ENCODE results near the gene CARMIL1. TPM values are rescaled to one million over a fixed set of nuclear protein-coding genes. Genes with fewer than 3 reads are reported as not detected.

CARMIL1 gene
- total RNA-seq, 1 donor from 2014 or later = 30.4 TPM

- no peaks in the 10 kb centered on the region for H3K27me3 ChIP-seq (ENCODE audit: low read depth)
- ATAC-seq (no peak), DNase-seq (no peak)
- H3K9me3 ChIP-seq = no peaks in the 10 kb centered on the region
- H3K36me3 ChIP-seq = no peaks in the 10 kb centered on the region
- H3K4me3 ChIP-seq = no peak overlapping the region
- TF ChIP-seq, protein P1, sequence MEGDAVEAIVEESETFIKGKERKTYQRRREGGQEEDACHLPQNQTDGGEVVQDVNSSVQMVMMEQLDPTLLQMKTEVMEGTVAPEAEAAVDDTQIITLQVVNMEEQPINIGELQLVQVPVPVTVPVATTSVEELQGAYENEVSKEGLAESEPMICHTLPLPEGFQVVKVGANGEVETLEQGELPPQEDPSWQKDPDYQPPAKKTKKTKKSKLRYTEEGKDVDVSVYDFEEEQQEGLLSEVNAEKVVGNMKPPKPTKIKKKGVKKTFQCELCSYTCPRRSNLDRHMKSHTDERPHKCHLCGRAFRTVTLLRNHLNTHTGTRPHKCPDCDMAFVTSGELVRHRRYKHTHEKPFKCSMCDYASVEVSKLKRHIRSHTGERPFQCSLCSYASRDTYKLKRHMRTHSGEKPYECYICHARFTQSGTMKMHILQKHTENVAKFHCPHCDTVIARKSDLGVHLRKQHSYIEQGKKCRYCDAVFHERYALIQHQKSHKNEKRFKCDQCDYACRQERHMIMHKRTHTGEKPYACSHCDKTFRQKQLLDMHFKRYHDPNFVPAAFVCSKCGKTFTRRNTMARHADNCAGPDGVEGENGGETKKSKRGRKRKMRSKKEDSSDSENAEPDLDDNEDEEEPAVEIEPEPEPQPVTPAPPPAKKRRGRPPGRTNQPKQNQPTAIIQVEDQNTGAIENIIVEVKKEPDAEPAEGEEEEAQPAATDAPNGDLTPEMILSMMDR (IDR thresholded peaks at IDR 0.05) = no peak
- intact Hi-C loops (cut with DNase I) = no loop called here
- no peaks in the 10 kb centered on the region for H3K4me1 ChIP-seq
- H3K27ac ChIP-seq = no peak overlapping the region
Observed at GRCh38 chr6:25617997-25618396, 338.8 kb downstream of the CARMIL1 start.

DNA sequence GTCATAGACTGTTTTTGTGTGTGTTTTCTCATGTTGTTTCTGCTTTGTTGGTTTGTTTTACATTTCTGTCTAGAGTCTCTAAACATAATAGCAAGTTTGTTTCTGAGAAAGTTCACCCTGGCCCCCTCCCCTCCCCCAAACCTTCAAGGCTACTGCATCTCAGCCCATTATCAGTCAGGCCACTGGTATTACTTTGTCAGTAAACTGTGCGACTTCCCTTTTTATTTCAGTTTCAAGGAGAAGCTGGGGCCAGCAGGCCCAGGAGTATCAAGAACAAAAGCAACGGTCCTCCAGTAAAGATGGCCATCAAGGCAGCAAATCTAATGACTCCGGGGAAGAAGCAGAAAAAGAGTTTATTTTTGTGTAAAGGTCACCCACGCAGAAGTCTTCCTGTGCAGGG lies 340.0 kb downstream of the CARMIL1 start:
- no peak overlapping the region for H3K4me3 ChIP-seq
- H3K27me3 ChIP-seq (ENCODE audit: low read depth) = no peaks in the 10 kb centered on the region
- H3K4me1 ChIP-seq = no peaks in the 10 kb centered on the region
- DNase-seq (no peak), ATAC-seq (no peak)
- H3K9me3 ChIP-seq = no peaks in the 10 kb centered on the region
- no peak overlapping the region for H3K27ac ChIP-seq
- no peaks in the 10 kb centered on the region for H3K36me3 ChIP-seq
- intact Hi-C loops (cut with DNase I) = no loop called here
- TF ChIP-seq, protein P1 (IDR thresholded peaks at IDR 0.05) = no peak

DNA sequence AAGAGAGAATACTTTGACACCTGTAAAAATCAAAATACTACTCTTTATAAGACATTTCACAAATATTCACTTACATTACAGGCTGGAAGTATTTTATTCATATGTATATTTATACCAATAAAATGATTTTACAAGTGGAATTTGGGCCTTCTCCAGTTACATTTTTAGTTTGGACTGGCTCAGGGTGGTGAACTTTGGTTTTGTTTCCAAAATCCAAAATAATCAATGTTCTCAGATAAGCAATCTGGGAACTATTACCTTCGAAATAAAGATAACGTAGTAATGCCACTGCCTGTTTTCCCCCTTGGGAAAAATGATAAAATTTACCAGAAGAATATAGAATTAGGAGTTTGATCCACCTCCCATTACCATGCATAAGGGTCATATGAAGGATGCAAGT lies 341.2 kb downstream of the CARMIL1 start:
- H3K4me1 ChIP-seq = no peaks in the 10 kb centered on the region
- intact Hi-C loops (cut with DNase I) = no loop called here
- DNase-seq = no peak
- TF ChIP-seq, protein P1 (IDR thresholded peaks at IDR 0.05) = no peak
- H3K27ac ChIP-seq = no peak overlapping the region
- H3K4me3 ChIP-seq = no peak overlapping the region
- ATAC-seq = no peak
- no peaks in the 10 kb centered on the region for H3K36me3 ChIP-seq
- no peaks in the 10 kb centered on the region for H3K9me3 ChIP-seq
- no peaks in the 10 kb centered on the region for H3K27me3 ChIP-seq (ENCODE audit: low read depth)

- TF ChIP-seq, protein P1 (IDR thresholded peaks at IDR 0.05) = no peak
- Histone ChIP-seq H3K9me3 (no peaks in the 10 kb centered on the region), H3K4me1 (no peaks in the 10 kb centered on the region), H3K36me3 (no peaks in the 10 kb centered on the region), H3K27me3 (ENCODE audit: low read depth) (no peaks in the 10 kb centered on the region), H3K27ac (no peak overlapping the region), H3K4me3 (no peak overlapping the region)
- ATAC-seq (no peak), DNase-seq (no peak)
- intact Hi-C loops (cut with DNase I) = no loop called here
Observed at GRCh38 chr6:25623065-25623464, 343.9 kb downstream of the CARMIL1 start.

GRCh38 chr6:25623879-25624278 lies 344.7 kb downstream of the CARMIL1 start:
- no peak overlapping the region for H3K4me3 ChIP-seq
- H3K27ac ChIP-seq = no peak overlapping the region
- TF ChIP-seq, protein P1 (IDR thresholded peaks at IDR 0.05) = no peak
- no peaks in the 10 kb centered on the region for H3K4me1 ChIP-seq
- H3K27me3 ChIP-seq (ENCODE audit: low read depth) = no peaks in the 10 kb centered on the region
- ATAC-seq (no peak), DNase-seq (no peak)
- H3K36me3 ChIP-seq = no peaks in the 10 kb centered on the region
- intact Hi-C loops (cut with DNase I) = no loop called here
- no peaks in the 10 kb centered on the region for H3K9me3 ChIP-seq

DNA sequence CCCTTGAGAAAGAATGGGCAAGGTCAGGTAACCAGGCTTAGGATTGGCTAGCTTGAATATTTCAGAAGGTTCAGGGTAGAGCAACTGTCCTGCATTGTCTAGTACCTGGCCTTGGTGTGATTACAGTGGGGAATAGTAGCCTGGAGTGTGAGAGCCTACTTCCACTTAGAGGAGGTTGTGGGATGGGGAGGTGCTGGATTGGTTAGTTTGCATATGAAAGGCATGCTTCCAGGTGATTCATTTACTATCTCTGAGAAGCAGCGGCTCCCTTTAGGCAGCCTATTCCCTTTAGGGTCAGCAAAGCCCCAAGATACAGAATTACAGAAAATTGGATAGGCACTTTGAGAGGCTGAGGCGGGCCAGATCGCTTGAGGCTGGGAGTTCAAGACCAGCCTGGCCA lies 347.8 kb downstream of the CARMIL1 start:
- no peak overlapping the region for H3K27ac ChIP-seq
- H3K9me3 ChIP-seq = no peaks in the 10 kb centered on the region
- TF ChIP-seq, protein P1 (IDR thresholded peaks at IDR 0.05) = no peak
- intact Hi-C loops (cut with DNase I) = no loop called here
- no peak for DNase-seq
- H3K36me3 ChIP-seq = no peaks in the 10 kb centered on the region
- ATAC-seq = no peak
- no peaks in the 10 kb centered on the region for H3K4me1 ChIP-seq
- no peak overlapping the region for H3K4me3 ChIP-seq
- peaks cover 11% of the 10 kb centered on the region for H3K27me3 ChIP-seq (ENCODE audit: low read depth)

Data from lower lobe of right lung (tissue), 2 donors.